Subcutaneous adipose tissue (tissue), 4 donors: ENCODE results near the gene DMTF1. TPM values are rescaled to one million over a fixed set of nuclear protein-coding genes. Genes with fewer than 3 reads are reported as not detected.

Source experiments
- total RNA-seq, 4 donors: library from RNA; depleted of rRNA; stranded (reverse); fragments of >200 nt; gene quantifications; one replicate each; pipeline ENCODE4 v1.1.0, GENCODE V29; 2016
- TF ChIP-seq, protein P1 (sequence below): fragments of 450-650 bp; IDR thresholded peaks from one replicate; pipeline ENCODE4 v1.5.1; 2016; ENCODE audit warnings: low read depth, mild to moderate bottlenecking, control low read depth, antibody characterized with exemption, moderate library complexity

The DMTF1 gene
- total RNA-seq, 4 donors from 2014 or later = 85.3 to 119 (median 99.6) TPM

DNA sequence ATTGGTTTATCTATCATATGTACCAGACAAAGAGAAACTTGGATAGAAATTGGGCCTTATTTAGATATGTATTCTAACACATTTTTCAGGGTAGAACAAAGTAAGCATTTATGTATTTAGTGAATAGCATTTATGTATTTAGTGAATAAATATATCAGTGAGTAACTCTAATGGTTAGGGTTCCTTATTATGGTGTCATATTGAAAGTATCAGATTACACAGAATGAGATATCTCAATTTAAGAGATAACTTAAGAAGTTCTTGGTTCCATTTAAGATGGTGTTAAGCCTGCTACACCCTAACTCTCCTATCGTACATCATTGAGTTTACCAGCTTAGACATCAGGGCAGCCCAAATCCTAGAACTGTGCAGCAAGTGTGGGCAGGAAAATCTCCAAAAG, 35.9 kb upstream of the DMTF1 start:
- TF ChIP-seq, protein P1, sequence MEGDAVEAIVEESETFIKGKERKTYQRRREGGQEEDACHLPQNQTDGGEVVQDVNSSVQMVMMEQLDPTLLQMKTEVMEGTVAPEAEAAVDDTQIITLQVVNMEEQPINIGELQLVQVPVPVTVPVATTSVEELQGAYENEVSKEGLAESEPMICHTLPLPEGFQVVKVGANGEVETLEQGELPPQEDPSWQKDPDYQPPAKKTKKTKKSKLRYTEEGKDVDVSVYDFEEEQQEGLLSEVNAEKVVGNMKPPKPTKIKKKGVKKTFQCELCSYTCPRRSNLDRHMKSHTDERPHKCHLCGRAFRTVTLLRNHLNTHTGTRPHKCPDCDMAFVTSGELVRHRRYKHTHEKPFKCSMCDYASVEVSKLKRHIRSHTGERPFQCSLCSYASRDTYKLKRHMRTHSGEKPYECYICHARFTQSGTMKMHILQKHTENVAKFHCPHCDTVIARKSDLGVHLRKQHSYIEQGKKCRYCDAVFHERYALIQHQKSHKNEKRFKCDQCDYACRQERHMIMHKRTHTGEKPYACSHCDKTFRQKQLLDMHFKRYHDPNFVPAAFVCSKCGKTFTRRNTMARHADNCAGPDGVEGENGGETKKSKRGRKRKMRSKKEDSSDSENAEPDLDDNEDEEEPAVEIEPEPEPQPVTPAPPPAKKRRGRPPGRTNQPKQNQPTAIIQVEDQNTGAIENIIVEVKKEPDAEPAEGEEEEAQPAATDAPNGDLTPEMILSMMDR = no peak

- TF ChIP-seq, protein P1 = no peak
These were observed 32.7 kb upstream of the DMTF1 start for GRCh38 chr7:87119581-87119980.

DNA sequence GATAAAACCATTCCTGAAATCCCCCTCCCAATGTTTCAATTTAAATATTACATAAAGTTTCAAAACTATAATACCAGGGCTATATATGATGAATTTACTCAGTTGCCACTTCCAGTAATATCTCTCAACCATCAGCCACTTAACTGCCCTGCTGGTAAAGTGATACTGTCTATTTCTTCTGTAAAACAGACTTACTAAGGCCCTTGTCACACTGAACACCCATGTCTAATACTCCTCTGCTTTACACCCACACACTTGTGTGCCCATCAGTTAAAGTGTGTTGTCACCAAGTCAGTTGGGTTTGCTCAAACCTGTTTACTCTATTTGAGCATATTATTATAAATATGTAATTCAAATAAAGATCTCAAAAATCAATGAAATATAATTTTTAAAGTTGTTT, 29.1 kb upstream of the DMTF1 start:
- TF ChIP-seq, protein P1 = no peak

DNA sequence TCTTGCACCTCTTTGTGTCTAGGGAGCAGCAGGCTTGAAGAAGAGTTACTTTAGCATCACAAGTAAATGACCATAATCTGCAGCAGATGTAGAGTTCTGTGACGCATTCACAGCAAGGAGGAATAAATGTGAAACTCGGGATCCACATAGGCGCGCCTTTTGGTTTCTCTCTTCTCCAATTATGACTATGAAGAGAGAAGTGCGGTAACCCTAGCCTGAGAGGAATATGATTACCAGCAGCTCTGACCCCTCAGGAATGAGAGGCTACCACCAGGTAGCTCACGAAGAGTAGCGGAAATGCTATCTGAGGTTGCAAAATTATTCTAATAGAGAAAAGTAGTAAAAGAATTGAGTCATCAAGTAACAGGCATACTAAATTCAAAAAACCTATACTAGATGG, 25.2 kb upstream of the DMTF1 start:
- TF ChIP-seq, protein P1 = no peak

GRCh38 chr7:87128861-87129267, 23.4 kb upstream of the DMTF1 start:
- TF ChIP-seq, protein P1 = no peak

DNA sequence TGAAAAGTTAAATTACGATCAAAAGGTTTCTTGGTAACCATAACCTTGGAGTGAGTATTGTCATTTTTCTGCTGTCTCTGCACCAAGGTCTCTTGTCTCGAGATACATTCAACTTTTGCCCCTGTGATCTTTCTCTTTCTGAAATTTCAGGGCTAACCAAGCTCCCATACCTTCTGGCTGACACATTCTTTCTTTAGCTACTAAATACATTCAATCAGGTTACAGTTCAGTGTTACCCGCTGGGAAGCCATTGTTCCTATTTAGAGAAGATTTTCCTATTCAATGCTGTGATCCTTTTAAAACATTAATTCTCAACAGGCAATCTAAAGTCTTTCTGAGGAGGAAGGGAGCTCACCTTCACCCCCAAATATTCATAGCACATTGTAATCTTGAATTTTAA, 22.9 kb upstream of the DMTF1 start:
- TF ChIP-seq, protein P1 = no peak

- TF ChIP-seq, protein P1 = no peak
These were observed 22.4 kb upstream of the DMTF1 start for GRCh38 chr7:87129848-87130247.

DNA sequence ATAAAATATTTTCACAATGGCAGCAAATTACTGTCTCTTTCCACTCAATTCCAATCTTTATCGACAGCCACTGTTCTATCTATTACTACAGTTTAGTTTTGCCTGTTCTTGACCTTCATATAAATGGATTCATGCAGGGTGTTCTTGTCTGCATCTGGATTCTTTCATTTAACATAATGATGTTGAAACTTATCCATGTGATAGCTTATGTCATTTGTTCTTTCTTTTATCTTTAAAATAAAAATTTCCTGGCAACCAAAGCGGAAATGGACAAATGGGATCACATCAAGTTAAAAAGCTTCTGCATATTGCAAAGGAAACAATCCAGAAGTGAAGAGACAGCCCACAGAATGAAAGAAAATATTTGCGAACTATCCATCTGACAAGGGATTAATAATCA, 20.5 kb upstream of the DMTF1 start:
- TF ChIP-seq, protein P1 = no peak
